Left ventricle myocardium inferior (tissue), 1 donor: ENCODE results near the gene KRT9. TPM values are rescaled to one million over a fixed set of nuclear protein-coding genes. Genes with fewer than 3 reads are reported as not detected.

Source experiments
- DNase-seq: peaks from one replicate; pipeline ENCODE4 v3.0.0-alpha.2; 2020
- H3K27ac ChIP-seq: fragments of 200-600 bp; replicated peaks from 2 replicates; pipeline ENCODE4 v1.8.0; 2021
- H3K27me3 ChIP-seq: fragments of 200-600 bp; 2 replicates; pipeline ENCODE4 v1.8.0; 2021; ENCODE audit warnings: low read depth
- H3K36me3 ChIP-seq: fragments of 200-600 bp; 2 replicates; pipeline ENCODE4 v1.8.0; 2021
- H3K4me1 ChIP-seq: fragments of 200-600 bp; 2 replicates; pipeline ENCODE4 v1.8.0; 2021
- H3K4me3 ChIP-seq: fragments of 200-600 bp; 2 replicates; pipeline ENCODE4 v1.8.0; 2021; ENCODE audit warnings: mild to moderate bottlenecking, moderate library complexity
- H3K9me3 ChIP-seq: fragments of 200-600 bp; replicated peaks from 2 replicates; pipeline ENCODE4 v1.8.0; 2021
- CTCF ChIP-seq: fragments of 200-600 bp; IDR thresholded peaks from 2 replicates; pipeline ENCODE4 v1.8.0; 2021; ENCODE audit warnings: antibody characterized with exemption, mild to moderate bottlenecking, borderline replicate concordance
- intact Hi-C: fragments of 100-400 bp; cut with micrococcal nuclease; formaldehyde crosslinking; loops from one replicate; pipeline ENCODE4 v1.11.0; 2022
- microRNA-seq: library from miRNA; unstranded; fragments of <30 nt; microRNA quantifications from one replicate; pipeline ENCODE4 v1.2.0, GENCODE V29; 2020
- total RNA-seq: library from RNA; stranded (reverse); fragmentation: NEBNext Ultra II Directional; extraction: Animal tissue kit (Norgen Biotek cat#: 25700); gene quantifications from one replicate; pipeline ENCODE4 v1.2.1, GENCODE V29; 2021
- donor health status: DM: no; HTN: yes; CAD: no; lungs with severe emphysema.

KRT9 gene
- total RNA-seq, 1 donor from 2014 or later = not detected

- Histone ChIP-seq H3K4me3 (no peak within 1 kb of the TSS), H3K36me3 (no peaks in the 10 kb centered on the region), H3K9me3 (no peaks in the 10 kb centered on the region), H3K27ac (no peak within 1 kb of the TSS), H3K4me1 (no peaks in the 10 kb centered on the region), H3K27me3 (peaks cover 96% of the 10 kb centered on the region)
- TF ChIP-seq CTCF = no peak
- intact Hi-C loops = no loop called here
- DNase-seq = no peak
These were observed 52.9 kb downstream of the KRT9 start, which contains the start of gene KRT15 for GRCh38 chr17:41518789-41519449. Gene KRT15 (minus strand): TSS chr17:41518890. CDS start chr17:41518827, 63 bp downstream.

GRCh38 chr17:41518031-41518430 lies 53.8 kb downstream of the KRT9 start:
- no peaks in the 10 kb centered on the region for H3K9me3 ChIP-seq
- intact Hi-C loops = no loop called here

GRCh38 chr17:41516830-41517283 lies 55.0 kb downstream of the KRT9 start:
- no peak for DNase-seq
- no peak for TF ChIP-seq CTCF
- H3K36me3 ChIP-seq = no peaks in the 10 kb centered on the region
- H3K4me1 ChIP-seq = no peaks in the 10 kb centered on the region
- no peaks in the 10 kb centered on the region for H3K9me3 ChIP-seq
- no peak overlapping the region for H3K4me3 ChIP-seq
- H3K27ac ChIP-seq = no peak overlapping the region
- H3K27me3 ChIP-seq = peaks cover 96% of the 10 kb centered on the region
- intact Hi-C loops = no loop called here

More at GRCh38 chr17:41518031-41518430, 53.8 kb downstream of the KRT9 start:
- no peak for DNase-seq
- H3K4me1 ChIP-seq = no peaks in the 10 kb centered on the region
- no peaks in the 10 kb centered on the region for H3K36me3 ChIP-seq
- H3K4me3 ChIP-seq = no peak overlapping the region
- peaks cover 96% of the 10 kb centered on the region for H3K27me3 ChIP-seq
- TF ChIP-seq CTCF = no peak
- no peak overlapping the region for H3K27ac ChIP-seq

- no peak overlapping the region for H3K27ac ChIP-seq
- H3K4me3 ChIP-seq = no peak overlapping the region
- no peaks in the 10 kb centered on the region for H3K4me1 ChIP-seq
- no peaks in the 10 kb centered on the region for H3K9me3 ChIP-seq
- no peak for TF ChIP-seq CTCF
- no peak for DNase-seq
- intact Hi-C loops = no loop called here
- H3K36me3 ChIP-seq = no peaks in the 10 kb centered on the region
- H3K27me3 ChIP-seq = peaks cover 96% of the 10 kb centered on the region
These were observed 55.6 kb downstream of the KRT9 start for GRCh38 chr17:41516147-41516829.

Small RNAs within 50 kb of the gene (microRNA-seq; reads per million reads assigned to microRNA genes)
- not detected for gene MIR6510

Other genes starting within 250 kb of the KRT9 start
- gene KRT33A, start 221.2 kb downstream of the KRT9 start, total RNA-seq = not detected
- gene KRT33B, start 202.2 kb downstream of the KRT9 start, total RNA-seq = not detected
- not detected for gene KRT34, start 189.8 kb downstream of the KRT9 start, total RNA-seq
- not detected for gene KRT31, start 174.5 kb downstream of the KRT9 start, total RNA-seq
- gene KRT37, start 147.5 kb downstream of the KRT9 start, total RNA-seq = not detected
- not detected for gene KRT38, start 131.1 kb downstream of the KRT9 start, total RNA-seq
- 0.22 TPM for gene KRT32, start 104.7 kb downstream of the KRT9 start, total RNA-seq
- not detected for gene KRT35, start 90.9 kb downstream of the KRT9 start, total RNA-seq
- not detected for gene KRT36, start 82.1 kb downstream of the KRT9 start, total RNA-seq
- not detected for gene KRT13, start 66.4 kb downstream of the KRT9 start, total RNA-seq
- not detected for gene KRT15, start 53.2 kb downstream of the KRT9 start, total RNA-seq
- gene KRT19, start 43.8 kb downstream of the KRT9 start, total RNA-seq = 0.60 TPM
- gene KRT14, start 14.8 kb upstream of the KRT9 start, total RNA-seq = not detected
- gene KRT16, start 40.7 kb upstream of the KRT9 start, total RNA-seq = not detected
- not detected for gene KRT17, start 52.5 kb upstream of the KRT9 start, total RNA-seq
- gene EIF1, start 116.8 kb upstream of the KRT9 start, total RNA-seq = 1,125 TPM
- not detected for gene GAST, start 140.3 kb upstream of the KRT9 start, total RNA-seq
- 0.14 TPM for gene HAP1, start 162.6 kb upstream of the KRT9 start, total RNA-seq
- gene JUP, start 214.7 kb upstream of the KRT9 start, total RNA-seq = 160 TPM
- gene P3H4, start 239.9 kb upstream of the KRT9 start, total RNA-seq = 6.0 TPM
- gene FKBP10, start 240.9 kb upstream of the KRT9 start, total RNA-seq = 10.4 TPM